Occipital lobe (tissue), 2 donors: ENCODE data around the gene EXOSC10. TPM values are rescaled to one million over a fixed set of nuclear protein-coding genes. Genes with fewer than 3 reads are reported as not detected.
A peak's percentile ranks its signal among the peaks of the same experiment; 100 is the strongest.
"Not testable (repeated sequence)": the region's sequence is repeated elsewhere in the genome, so short reads cannot be mapped to it uniquely, and the experiment has no call there.

Experiments used
- DNase-seq: peaks from one replicate; lab custom pipeline; 2025; lab: John Stamatoyannopoulos, UW
- total RNA-seq: library from RNA; depleted of rRNA; stranded (reverse); fragments of >200 nt; gene quantifications from one replicate; pipeline ENCODE4 v1.2.3, GENCODE V29; 2014

EXOSC10 gene
- total RNA-seq, 1 donor from 2014 or later = 44.1 TPM

- no peak for DNase-seq
Observed at GRCh38 chr1:11061652-11062365, 37.9 kb downstream of the EXOSC10 start.

GRCh38 chr1:11059968-11060830, 39.5 kb downstream of the EXOSC10 start, which contains the start of gene SRM:
Gene SRM, minus strand, starts transcription at chr1:11060018. Its CDS starts 75 bp downstream, at chr1:11059943.
- peak; percentile 87 for DNase-seq

- DNase-seq = no peak
Observed at GRCh38 chr1:11059155-11059967, 40.3 kb downstream of the EXOSC10 start.

- no peak for DNase-seq
Observed at GRCh38 chr1:11058595-11059154, 41.0 kb downstream of the EXOSC10 start.

- DNase-seq = no peak
Observed at GRCh38 chr1:11058026-11058425, 41.6 kb downstream of the EXOSC10 start.

GRCh38 chr1:11057477-11057876, 42.2 kb downstream of the EXOSC10 start:
- DNase-seq = no peak

GRCh38 chr1:11056504-11056903, 43.2 kb downstream of the EXOSC10 start:
- no peak for DNase-seq

GRCh38 chr1:11055676-11056075, 44.0 kb downstream of the EXOSC10 start:
- no peak for DNase-seq

GRCh38 chr1:11054666-11055065, 45.0 kb downstream of the EXOSC10 start:
- DNase-seq = no peak

- DNase-seq = no peak
Observed at GRCh38 chr1:11054181-11054580, 45.5 kb downstream of the EXOSC10 start.

- no peak for DNase-seq
Observed at GRCh38 chr1:11053758-11054137, 45.9 kb downstream of the EXOSC10 start.

- DNase-seq = no peak
Observed at GRCh38 chr1:11052839-11053757, 46.6 kb downstream of the EXOSC10 start.

GRCh38 chr1:11051781-11052511, 47.7 kb downstream of the EXOSC10 start:
- no peak for DNase-seq

- not testable (repeated sequence) for DNase-seq
Observed at GRCh38 chr1:11051121-11051520, 48.5 kb downstream of the EXOSC10 start.

- no peak for DNase-seq
Observed at GRCh38 chr1:11046625-11047365, 52.9 kb downstream of the EXOSC10 start, which contains the start of gene MASP2. Gene MASP2, minus strand, starts transcription at chr1:11047239. Its CDS starts 32 bp downstream, at chr1:11047207.

GRCh38 chr1:11046270-11046566, 53.5 kb downstream of the EXOSC10 start:
- no peak for DNase-seq

GRCh38 chr1:11045428-11046269, 54.0 kb downstream of the EXOSC10 start:
- no peak for DNase-seq

- DNase-seq = no peak
Observed at GRCh38 chr1:11044849-11045427, 54.7 kb downstream of the EXOSC10 start.
